DLD1 (cell line): ENCODE measurements around the gene POC1B.

Experiments used
- in situ Hi-C: cut with HindIII; loops from 2 replicates; pipeline ENCODE4 v1.10.0; 2017; ENCODE audit warnings: low sequenced_read_pairs

Gene POC1B

GRCh38 chr12:89427508-89428156 lies 98.2 kb downstream of the POC1B start:
- in situ Hi-C loops: no loop called here

GRCh38 chr12:89424846-89425245 lies 101.0 kb downstream of the POC1B start:
- in situ Hi-C loops: no loop called here

GRCh38 chr12:89424389-89424788 lies 101.5 kb downstream of the POC1B start:
- in situ Hi-C loops: no loop called here

GRCh38 chr12:89421092-89421835 lies 104.6 kb downstream of the POC1B start:
- in situ Hi-C loops: no loop called here

- in situ Hi-C loops: no loop called here
These were observed 107.5 kb downstream of the POC1B start for GRCh38 chr12:89418228-89418910.

- in situ Hi-C loops: no loop called here
These were observed 108.4 kb downstream of the POC1B start for GRCh38 chr12:89417246-89417977.

GRCh38 chr12:89416049-89416792 lies 109.6 kb downstream of the POC1B start:
- in situ Hi-C loops: no loop called here

GRCh38 chr12:89414851-89415250 lies 111.0 kb downstream of the POC1B start:
- in situ Hi-C loops: no loop called here

- in situ Hi-C loops: no loop called here
These were observed 111.5 kb downstream of the POC1B start for GRCh38 chr12:89414322-89414721.

GRCh38 chr12:89413234-89413633 lies 112.6 kb downstream of the POC1B start:
- in situ Hi-C loops: no loop called here

- in situ Hi-C loops: no loop called here
These were observed 113.2 kb downstream of the POC1B start for GRCh38 chr12:89412665-89413064.

GRCh38 chr12:89411846-89412245 lies 114.0 kb downstream of the POC1B start:
- in situ Hi-C loops: no loop called here

- in situ Hi-C loops: no loop called here
These were observed 114.6 kb downstream of the POC1B start for GRCh38 chr12:89411234-89411633.

GRCh38 chr12:89405626-89406345 lies 120.1 kb downstream of the POC1B start:
- in situ Hi-C loops: no loop called here

GRCh38 chr12:89401433-89402058 lies 124.3 kb downstream of the POC1B start:
- in situ Hi-C loops: no loop called here

GRCh38 chr12:89400415-89400814 lies 125.4 kb downstream of the POC1B start:
- in situ Hi-C loops: no loop called here

GRCh38 chr12:89395712-89396111 lies 130.1 kb downstream of the POC1B start:
- in situ Hi-C loops: no loop called here

- in situ Hi-C loops: no loop called here
These were observed 132.2 kb downstream of the POC1B start for GRCh38 chr12:89393551-89394121.

- in situ Hi-C loops: no loop called here
These were observed 133.5 kb downstream of the POC1B start for GRCh38 chr12:89392391-89392790.
